Fibroblast of skin of left quadriceps (primary cell): Measurements from ENCODE around the gene ZSCAN22.
"Not testable (repeated sequence)": the region's sequence is repeated elsewhere in the genome, so short reads cannot be mapped to it uniquely, and the experiment has no call there.

Experiments used
- DNase-seq, 2 experiments: peaks; one replicate each; pipeline ENCODE4 v3.0.0-alpha.2; 2013; ENCODE audit warnings: low read depth in 2 of 2

The ZSCAN22 gene

DNA sequence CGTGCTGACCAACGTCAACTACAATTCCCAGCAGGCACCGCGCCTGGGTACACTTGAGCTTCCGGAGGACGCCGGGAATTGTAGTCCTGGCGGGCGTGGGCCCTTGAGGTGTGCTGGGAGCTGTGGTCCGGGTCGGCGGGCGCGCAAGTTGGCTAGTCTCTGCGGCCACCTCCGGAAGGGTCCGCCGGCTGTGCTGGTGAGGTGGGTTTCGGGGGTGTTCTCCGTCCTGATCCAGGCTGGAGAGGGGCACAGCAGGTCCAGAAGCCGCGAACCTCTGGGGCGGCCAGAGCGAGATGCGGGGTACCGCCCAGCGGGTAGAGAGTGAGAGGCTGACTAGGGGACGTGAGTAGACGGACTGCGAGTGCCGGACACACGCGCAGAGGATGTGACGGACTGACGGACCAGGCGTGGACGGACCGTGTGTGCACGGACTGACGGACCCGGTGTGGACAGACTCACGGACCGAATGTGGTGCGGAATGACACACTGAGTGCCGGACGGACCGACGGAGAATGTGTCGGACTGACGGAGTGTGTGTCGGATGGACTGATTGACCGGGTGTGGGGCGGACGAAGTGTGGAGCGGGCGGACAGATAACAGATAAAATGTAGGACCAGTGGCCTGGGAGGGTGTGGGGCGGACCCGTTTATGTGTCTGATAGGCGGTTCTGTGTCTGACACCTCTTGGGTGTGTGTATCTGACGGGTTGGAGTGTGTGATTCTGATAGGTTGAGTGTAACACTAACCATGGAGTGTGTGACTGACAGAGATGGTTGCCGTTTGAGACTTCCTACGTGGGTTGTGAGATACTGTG is at the start of gene ZSCAN22:
Gene ZSCAN22 (plus strand): TSS at position 81 of the 813 bp plus-strand sequence. CDS start 7,809 bp downstream, outside the sequence.
- DNase-seq, result peak; percentile 83

DNA sequence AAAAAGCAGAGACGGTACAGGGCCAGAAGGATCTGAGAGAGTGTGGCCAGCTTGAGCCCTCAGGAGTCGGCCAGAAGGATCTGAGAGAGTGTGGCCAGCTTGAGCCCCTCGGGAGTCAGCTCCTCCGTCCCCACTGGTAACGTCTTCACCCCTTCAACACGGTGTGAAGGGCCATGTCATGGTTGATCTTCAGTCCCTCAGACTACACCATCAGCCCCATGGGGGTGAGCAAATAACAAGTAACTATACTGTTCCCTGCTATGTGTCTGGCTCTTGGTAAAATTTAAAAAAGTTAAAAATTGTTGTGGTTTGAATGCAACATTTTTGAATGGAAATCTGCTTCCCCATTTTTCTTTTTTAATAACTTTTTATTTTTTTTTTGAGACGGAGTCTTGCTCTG is 49.6 kb upstream of the ZSCAN22 start:
- no peak for DNase-seq

DNA sequence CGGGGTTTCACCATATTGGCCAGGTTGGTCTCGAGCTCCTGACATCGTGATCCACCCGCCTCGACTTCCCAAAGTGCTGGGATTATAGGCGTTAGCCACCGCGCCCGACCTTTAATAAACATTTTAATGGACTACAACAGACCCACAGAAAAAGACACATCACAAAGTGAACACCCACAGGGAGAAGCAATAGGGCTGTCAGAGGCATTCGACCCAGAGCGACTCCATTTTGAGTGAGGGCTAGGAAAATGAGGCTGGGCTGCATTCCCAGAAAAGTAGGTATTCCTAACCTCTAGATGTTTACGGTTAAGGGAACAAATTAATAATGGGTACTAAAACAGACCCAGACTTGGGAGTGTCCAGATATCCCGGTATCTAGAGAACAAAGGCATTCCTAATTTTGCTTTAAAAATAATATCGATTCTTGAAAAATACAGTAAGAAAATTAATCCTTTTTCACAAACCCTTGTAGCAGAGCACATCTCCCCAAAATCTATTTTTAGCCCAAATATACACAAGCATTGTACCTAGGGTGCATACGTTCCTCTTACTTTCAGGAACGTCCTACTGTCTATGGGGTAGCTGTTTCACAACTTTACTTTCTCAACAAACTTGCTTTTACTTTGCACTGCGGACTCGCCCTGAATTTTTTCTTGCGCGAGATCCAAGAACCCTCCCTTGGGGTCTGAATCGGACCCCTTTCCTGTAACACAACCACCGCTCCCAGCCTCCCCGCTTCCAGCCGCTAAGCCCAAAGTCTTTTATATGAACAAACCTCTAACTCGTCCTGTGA is 48.9 kb upstream of the ZSCAN22 start:
- no peak for DNase-seq

DNA sequence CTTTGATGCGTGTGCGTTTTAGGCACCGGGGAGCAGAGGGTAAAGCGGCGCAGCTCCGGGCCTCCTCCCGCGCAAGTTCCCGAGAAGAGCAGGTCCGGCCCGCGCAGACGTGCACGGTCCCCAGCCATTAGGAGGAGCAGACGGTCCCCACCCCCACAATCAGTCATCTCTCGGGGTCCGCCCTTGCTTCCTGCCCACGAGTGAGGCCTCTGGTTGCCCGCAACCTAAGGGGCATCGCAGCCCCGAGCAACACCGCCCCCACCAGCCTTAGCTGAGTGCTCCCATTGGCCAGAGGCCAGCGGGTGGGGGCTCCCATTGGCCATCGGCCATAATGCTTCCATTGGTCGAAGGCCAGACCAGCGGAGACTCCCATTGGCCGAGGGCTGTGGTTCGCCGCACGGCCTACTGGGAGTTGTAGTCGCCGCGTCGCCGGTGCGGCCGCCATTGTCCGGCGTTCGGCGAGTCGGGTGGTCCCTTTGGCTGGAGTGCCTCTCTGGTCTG is 48.2 kb upstream of the ZSCAN22 start, which contains the start of gene ZNF8:
Gene ZNF8 (plus strand): TSS at position 415 of the 501 bp plus-strand sequence. CDS start 127 bp downstream, outside the sequence.
- DNase-seq, result peak; percentile 98

DNA sequence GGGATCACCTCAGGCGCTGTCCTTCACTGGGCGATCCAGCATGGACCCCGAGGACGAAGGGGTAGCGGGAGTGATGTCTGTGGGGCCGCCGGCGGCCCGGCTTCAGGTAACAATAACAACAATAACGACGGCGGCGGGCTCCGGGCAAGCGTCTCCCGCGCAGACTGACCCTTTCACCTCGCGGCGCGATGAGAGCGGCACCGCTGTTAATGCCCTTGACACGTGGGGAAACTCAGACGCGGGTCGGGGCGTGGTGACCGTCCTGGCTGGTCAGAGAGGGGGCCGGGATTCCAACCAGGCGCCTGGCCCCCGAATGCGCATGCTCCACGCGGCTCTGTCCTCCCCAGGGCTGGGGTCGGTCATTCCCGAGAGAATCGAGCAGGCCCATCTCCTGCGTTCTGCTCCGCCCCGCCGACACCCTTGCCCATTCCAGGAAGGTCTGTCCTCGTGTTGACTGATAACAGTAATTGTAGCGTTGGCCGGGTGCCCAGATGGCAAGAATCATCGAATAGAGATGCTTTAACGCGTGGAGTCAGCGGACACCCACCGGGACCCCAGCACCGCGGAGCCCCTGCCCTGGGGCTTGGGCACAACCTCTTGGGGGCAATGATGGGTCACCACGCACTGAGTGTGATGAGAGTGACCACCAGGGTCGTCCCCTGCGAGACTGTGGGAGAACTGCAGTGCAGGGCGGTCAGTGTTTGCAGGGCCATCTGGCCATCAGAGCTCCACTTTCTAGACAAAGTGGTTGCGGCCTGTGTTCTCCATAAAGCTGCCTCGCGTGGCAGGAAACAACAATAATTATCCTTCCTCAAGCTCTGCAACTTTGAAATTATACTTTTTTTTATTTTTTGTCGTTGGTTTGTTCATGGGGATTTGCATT is 47.5 kb upstream of the ZSCAN22 start:
- peak; percentile 13 to 25 for DNase-seq

DNA sequence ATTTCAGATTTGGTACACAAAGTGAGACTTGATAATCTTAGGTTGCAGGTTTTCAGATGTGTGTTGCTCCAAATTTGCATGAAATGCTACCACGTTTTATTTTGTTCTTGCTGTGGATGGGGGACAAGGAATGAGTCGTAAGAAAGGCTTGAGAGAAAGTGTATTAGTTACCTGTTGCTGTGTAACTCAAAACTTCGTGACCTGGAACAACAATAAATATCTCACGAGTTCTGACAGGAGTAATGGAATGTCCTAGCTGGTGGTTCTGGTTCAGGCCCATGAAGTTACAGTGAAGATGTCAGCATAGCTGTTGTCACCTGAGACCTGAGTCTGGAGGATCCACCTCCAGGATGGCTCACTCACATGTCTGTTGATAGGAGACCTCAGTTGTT is 46.9 kb upstream of the ZSCAN22 start:
- DNase-seq, result no peak

DNA sequence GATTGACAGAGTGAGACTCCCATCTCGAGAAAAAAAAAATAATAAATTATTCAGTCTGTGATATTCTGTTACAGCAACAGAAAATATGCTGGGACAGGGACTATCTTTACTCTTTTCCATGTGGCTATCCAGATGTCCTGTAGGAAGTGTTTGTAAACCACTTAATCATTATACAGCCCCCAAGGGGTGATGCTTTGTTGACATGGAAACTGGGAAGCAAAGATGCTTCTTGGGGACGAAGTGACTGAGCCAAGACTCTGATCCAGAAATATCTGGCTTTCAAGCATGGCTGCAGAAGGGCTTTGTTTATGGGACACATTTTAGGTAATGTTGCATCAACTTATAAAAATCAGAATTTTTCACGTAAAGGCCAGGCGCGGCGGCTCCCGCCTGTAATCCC is 42.6 kb upstream of the ZSCAN22 start:
- no peak for DNase-seq

DNA sequence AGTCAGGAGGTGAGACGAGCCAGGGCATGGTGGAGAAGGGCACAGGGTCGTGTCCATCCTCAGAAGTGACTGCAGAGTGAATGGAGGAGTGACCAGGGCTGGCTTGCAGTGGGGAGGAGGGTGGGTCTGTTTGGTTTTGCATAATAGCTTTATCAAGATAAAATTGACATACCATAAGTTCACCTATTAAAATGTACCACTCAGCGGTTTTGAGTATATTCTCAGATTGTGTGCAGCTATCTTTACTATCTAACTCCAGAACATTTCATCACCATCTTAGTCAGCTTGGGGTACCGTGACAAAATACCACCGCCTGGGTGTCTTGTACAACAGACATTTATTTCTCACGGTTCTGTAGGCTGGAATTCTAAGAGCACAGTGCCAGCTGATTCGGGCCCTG is 34.9 kb upstream of the ZSCAN22 start:
- DNase-seq, result no peak

DNA sequence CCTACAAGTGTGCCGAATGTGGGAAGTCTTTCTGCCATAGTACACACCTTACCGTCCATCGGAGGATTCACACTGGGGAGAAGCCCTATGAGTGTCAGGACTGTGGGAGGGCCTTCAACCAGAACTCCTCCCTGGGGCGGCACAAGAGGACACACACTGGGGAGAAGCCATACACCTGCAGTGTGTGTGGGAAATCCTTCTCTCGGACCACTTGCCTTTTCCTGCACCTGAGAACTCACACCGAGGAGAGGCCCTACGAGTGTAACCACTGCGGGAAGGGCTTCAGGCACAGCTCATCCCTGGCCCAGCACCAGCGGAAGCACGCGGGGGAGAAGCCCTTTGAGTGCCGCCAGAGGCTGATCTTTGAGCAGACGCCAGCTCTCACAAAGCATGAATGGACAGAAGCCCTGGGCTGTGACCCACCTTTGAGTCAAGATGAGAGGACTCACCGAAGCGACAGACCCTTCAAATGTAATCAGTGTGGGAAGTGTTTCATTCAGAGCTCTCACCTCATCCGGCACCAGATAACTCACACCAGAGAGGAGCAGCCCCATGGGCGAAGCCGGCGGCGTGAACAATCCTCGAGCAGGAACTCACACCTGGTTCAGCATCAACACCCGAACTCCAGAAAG is 31.9 kb upstream of the ZSCAN22 start:
- no peak for DNase-seq

DNA sequence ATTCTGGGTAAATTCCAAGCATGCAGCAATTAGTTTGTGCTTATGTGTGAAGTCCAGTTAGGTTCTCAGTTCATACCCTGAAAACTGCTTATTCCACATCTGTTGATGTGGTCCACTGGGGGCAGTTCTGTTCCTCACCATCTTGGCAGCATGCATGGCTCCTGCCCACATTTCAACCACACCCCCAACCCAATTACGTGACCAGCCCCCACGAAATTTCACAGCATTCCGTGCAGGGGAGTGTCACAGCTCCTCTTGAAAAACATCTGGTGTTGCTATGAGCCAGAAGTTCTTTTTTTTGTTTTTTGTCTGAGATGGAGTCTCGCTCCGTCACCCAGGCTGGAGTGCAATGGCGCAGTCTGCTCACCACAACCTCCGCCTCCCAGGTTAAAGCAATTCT is 30.7 kb upstream of the ZSCAN22 start:
- DNase-seq, result no peak

DNA sequence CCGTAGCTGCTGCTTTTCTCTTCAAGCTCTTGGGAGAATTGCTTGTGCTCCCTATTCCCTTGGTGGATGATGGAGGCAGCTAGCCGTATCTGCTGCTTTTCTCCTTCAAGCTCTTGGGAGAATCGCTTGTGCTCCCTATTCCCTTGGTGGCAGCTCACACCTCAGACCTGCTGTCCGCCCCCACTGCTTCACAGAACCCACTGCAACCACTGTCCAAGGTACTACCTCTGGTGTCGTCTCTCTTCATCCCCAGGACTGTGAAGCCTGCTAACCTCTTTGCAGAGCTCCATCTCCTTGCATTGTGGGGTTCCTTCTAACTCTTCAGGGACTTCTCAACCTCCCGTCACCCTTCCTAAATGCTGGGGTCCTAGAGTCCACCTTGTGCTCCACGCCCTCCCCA is 26.2 kb upstream of the ZSCAN22 start:
- DNase-seq, result no peak

DNA sequence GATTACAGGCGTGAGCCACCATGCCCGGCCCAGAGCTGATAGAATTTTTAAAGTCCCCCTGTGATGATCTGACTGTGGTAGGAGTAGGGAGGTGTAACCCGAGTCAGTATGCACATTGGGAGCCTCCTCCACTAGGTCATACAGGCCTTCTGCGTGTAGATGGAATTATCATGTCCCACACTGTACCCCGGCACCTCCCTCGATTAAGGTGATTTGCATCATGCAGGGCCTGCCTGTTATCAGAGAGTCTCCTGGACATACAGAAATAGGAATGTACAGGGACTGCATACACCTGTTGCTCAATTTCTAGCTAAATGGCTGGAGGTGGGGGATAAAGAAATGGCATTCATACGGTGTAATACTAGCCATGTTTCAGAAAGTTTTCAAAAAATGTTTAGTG is 22.5 kb upstream of the ZSCAN22 start:
- no peak for DNase-seq

DNA sequence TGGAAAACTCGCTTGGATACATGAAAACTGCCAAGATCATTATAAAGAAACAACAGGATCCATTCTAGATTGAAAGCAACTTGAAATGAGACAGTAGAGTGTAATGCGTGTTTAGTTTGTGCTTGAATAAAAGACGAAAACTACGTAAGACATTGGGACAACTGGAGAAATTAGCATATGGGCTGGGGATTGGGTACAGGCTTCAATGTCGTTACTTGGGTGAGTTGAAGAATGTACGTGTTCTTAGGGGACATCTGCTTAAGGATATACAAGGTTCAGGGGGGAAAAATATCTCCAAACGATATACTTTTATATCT is 22.1 kb upstream of the ZSCAN22 start:
- DNase-seq, result no peak

DNA sequence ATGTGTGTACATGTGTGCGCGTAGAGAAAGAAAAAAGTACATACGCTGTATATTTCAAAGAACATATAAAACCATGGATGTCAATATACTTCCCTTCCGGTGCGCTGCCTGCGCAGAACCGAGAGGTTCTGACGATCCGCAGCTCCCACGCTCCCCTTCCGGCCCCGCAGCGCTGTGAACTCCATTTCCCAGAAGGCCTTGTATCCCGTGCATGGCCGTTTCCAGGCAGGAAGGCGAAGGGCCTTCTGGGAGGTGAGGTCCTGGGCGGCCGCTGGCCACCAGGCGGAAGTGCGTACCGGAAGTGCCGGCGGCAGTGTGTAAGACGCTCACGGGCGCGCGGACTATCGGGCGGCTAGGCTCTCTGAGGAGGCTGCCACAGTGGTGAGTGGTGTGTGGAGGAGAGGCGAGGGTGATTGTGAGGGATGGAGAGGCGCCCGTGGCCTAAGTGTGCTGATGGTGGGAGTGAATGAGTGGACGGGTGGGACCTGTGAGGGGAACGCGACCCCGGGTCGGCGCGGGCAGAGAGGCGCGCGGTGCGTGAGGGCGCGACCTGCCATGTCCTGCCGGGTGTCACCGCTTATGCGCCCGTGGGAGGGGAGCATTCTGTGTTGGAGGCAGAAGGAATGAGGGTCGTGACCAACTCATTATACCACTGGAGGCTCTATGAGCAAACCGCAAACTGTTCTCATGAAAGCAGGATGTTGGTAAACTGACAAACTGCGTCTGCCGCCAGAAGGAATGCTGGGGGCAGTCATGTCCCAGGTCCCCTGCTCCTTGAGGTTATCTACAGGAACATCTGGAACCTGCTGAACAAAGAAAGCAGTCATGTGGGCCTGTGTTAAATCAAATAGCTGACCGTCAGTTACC is 21.5 kb upstream of the ZSCAN22 start, which contains the start of gene ERVK3-1:
Gene ERVK3-1 (plus strand): TSS at position 313 of the 867 bp plus-strand sequence. CDS start 6,792 bp downstream, outside the sequence.
- peak; percentile 90 to 92 for DNase-seq

DNA sequence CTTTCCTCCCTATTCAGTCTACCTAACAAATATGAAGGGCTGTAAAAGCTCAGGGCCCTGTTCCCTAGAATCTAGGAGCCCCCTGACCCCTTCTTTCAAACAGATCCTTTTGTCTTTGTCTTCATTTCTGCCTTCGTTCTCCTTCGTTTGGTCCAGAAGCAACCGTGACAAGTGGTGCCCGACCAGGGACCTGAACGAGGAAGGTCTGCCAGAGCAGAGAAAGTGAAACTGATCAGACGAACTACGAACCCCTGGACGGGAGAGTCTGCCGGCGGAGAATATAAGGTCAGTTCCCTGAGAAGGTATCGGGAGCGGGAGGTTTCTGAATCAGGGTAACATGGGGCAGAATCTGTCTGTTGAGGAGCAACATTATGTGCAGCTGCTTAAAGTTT is 20.9 kb upstream of the ZSCAN22 start:
- DNase-seq, result no peak

DNA sequence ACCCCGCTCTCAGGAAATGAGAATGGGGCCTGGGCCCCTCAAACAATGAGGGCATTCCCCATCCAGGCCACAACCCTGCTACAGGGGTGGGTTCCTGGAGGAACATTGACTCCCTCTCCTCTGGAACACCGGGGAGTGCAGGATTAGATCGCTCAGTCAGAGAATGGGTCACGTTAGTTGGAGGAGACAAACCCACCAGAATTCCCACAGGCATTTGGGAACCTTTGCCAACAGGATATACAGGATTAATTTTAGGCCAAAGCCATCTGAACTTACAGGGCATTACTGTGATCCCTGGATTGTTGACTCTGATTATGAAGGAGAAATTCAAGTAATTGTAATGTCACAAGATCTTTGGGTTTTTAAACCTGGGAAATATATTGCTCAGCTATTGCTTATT is 19.1 kb upstream of the ZSCAN22 start:
- no peak for DNase-seq

DNA sequence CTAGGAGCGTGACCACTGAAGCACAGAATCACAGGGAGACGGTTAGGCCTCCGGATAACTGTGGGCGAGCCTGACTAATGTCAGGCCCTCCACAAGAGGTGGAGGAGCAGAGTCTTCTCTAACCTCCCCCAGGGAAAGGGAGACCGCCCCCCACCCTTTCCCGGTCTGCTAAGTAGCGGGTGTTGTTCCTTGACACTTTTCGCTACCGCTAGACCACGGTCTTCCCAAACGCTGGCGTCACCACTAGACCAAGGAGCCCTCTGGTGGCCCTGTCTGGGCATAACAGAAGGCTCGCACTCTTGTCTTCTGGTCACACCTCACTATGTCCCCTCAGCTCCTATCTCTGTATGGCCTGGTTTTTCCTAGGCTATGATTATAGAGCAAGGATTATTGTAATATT is 16.1 kb upstream of the ZSCAN22 start:
- not testable (repeated sequence) for DNase-seq

DNA sequence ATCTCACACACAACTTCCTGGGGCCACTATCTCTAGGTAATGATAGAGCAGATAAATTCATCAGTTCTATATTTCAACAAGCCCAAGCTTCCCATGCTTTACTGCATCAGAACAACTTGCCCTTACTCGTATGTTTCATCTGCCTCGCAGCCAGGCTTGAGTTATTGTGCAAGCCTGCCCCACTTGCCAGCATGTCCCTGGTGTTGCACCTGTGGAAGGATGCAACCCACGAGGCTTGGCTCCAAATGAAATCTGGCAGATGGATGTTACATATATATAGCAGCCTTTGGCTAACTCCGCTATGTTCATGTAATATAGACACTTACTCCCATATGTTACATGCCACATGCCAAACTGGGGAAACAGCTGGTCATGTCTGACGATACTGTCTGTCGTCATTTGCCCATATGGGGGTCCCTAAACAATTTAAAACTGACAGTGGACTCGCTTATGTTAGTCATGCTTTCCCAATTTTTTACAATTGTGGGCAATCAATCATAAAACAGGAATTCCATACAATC is 15.4 kb upstream of the ZSCAN22 start:
- no peak for DNase-seq

DNA sequence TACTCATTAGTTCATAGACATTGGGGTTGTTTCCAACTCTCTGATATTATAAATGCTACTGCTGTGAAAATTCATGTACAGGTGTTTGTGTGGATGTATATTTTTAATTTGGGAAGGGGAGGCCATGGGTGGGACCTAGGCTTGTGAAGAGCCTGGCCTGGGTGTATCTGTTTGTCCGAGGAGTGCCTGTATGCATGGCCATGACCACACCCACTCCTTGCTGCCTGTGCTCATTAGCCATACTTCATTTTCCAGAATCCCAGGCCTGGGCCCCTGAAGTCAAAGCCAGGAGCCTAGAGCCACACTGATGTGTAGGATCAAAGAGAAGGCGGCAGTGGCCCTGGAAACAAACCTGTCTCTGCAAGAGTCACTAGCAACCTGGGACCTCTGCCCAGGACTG is 11.2 kb upstream of the ZSCAN22 start:
- no peak for DNase-seq

DNA sequence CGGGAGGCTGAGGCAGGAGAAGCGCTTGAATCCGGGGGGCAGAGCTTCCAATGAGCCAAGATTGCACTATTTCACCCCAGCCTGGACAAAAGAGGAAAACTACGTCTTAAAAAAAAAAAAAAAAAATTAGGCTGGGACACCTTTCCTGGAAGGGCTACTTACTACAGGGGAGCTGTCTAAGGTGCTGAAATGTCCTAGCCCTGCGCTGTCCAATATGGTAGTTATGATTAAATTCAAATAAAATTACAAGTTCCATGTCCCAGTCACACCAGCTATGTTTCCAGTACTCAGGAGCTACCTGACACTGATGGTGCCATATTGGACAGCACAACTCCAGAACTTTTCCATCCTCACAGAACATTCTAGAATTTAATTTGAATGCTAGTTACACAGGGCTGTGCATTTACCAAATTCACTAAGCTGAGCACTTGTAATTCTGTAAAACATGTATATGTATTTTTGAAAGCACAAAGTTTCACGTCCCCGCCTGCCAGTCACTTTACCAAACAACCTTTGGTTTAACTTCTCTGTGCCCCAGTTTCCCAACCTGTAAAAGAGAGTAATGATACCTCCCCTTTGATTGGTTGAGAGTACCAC is 9.2 kb upstream of the ZSCAN22 start:
- DNase-seq, result peak in 1 of 2 experiments; percentile 11
